Thoracic aorta (tissue), 2 donors: ENCODE data around the gene SYP. TPM values are rescaled to one million over a fixed set of nuclear protein-coding genes. Genes with fewer than 3 reads are reported as not detected.
"Not testable (repeated sequence)": the region's sequence is repeated elsewhere in the genome, so short reads cannot be mapped to it uniquely, and the experiment has no call there.

ENCODE experiments used
- ATAC-seq: fragments of 150-250 bp; one replicate; pipeline ENCODE4 v1.8.0; 2017; ENCODE audit warnings: low read depth; ENCODE audit not compliant: insufficient number of reproducible peaks, low FRiP score
- DNase-seq: peaks from one replicate; pipeline ENCODE4 v3.0.0-alpha.2; 2020; ENCODE audit warnings: low spot score
- H3K27ac ChIP-seq, 2 donors: fragments of 200-600 bp; sonication (generic); 1 replicate in 1 of 2; 2 replicates in 1 of 2; pipeline ENCODE4 v1.5.1; 2016; ENCODE audit warnings: mild to moderate bottlenecking in 2 of 2, moderate library complexity in 2 of 2
- H3K27me3 ChIP-seq: fragments of 200-600 bp; sonication (generic); replicated peaks from 2 replicates; pipeline ENCODE4 v1.6.0; 2016; ENCODE audit warnings: mild to moderate bottlenecking; ENCODE audit not compliant: insufficient read depth
- H3K36me3 ChIP-seq: fragments of 200-600 bp; sonication (generic); one replicate; pipeline ENCODE4 v1.5.1; 2016
- H3K4me1 ChIP-seq, 2 donors: fragments of 200-600 bp; sonication (generic); 1 replicate in 1 of 2; 2 replicates in 1 of 2; pipeline versions ENCODE4 v1.5.1 to v1.6.0; 2016; ENCODE audit warnings: low read depth in 2 of 2, mild to moderate bottlenecking in 1 of 2; ENCODE audit not compliant: control insufficient read depth in 1 of 2
- H3K4me3 ChIP-seq: fragments of 200-600 bp; sonication (generic); 2 replicates; pipeline ENCODE4 v1.5.1; 2016; ENCODE audit warnings: mild to moderate bottlenecking
- H3K9me3 ChIP-seq: fragments of 200-600 bp; sonication (generic); 2 replicates; pipeline ENCODE4 v1.5.1; 2016
- total RNA-seq, 2 donors: library from RNA; depleted of rRNA; stranded (reverse); fragments of >200 nt; gene quantifications; one replicate each; pipeline versions ENCODE4 v1.1.0 to v1.2.3, GENCODE V29; 2016
- TF ChIP-seq, protein P1 (sequence below): fragments of 200-600 bp; sonication (generic); IDR thresholded peaks from one replicate; pipeline ENCODE4 v1.5.1; 2019; ENCODE audit warnings: antibody characterized with exemption

Gene SYP
- total RNA-seq, 2 donors from 2014 or later, result 3.2 to 6.9 TPM

DNA sequence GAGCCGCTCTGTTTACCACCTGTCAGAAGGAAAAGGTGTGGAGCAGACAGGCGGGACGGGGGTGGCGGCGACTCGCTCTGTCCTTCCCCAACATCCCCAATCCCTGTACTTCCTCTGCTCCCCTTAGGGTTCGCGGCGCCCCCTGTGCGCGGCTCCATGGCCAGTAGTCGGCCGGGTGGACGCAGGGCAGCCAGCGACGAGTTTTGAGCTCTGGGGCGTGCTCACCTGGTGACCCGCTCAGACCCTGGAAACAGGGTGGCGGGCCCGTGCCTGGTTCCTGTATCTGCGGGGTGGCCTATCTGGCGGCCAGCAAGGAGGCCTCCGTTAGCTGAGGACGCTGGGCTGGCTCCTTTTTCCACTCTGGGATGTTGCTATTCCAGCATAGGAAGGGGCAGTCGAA, 42.8 kb downstream of the SYP start:
- DNase-seq (no peak), ATAC-seq (no peak)
- TF ChIP-seq, protein P1, sequence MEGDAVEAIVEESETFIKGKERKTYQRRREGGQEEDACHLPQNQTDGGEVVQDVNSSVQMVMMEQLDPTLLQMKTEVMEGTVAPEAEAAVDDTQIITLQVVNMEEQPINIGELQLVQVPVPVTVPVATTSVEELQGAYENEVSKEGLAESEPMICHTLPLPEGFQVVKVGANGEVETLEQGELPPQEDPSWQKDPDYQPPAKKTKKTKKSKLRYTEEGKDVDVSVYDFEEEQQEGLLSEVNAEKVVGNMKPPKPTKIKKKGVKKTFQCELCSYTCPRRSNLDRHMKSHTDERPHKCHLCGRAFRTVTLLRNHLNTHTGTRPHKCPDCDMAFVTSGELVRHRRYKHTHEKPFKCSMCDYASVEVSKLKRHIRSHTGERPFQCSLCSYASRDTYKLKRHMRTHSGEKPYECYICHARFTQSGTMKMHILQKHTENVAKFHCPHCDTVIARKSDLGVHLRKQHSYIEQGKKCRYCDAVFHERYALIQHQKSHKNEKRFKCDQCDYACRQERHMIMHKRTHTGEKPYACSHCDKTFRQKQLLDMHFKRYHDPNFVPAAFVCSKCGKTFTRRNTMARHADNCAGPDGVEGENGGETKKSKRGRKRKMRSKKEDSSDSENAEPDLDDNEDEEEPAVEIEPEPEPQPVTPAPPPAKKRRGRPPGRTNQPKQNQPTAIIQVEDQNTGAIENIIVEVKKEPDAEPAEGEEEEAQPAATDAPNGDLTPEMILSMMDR, result no peak
- H3K36me3 ChIP-seq, result no peaks in the 10 kb centered on the region
- H3K4me1 ChIP-seq, result no peaks in the 10 kb centered on the region
- H3K9me3 ChIP-seq, result no peaks in the 10 kb centered on the region
- no peak overlapping the region for H3K27ac ChIP-seq
- no peak overlapping the region for H3K4me3 ChIP-seq
- H3K27me3 ChIP-seq, result no peaks in the 10 kb centered on the region

DNA sequence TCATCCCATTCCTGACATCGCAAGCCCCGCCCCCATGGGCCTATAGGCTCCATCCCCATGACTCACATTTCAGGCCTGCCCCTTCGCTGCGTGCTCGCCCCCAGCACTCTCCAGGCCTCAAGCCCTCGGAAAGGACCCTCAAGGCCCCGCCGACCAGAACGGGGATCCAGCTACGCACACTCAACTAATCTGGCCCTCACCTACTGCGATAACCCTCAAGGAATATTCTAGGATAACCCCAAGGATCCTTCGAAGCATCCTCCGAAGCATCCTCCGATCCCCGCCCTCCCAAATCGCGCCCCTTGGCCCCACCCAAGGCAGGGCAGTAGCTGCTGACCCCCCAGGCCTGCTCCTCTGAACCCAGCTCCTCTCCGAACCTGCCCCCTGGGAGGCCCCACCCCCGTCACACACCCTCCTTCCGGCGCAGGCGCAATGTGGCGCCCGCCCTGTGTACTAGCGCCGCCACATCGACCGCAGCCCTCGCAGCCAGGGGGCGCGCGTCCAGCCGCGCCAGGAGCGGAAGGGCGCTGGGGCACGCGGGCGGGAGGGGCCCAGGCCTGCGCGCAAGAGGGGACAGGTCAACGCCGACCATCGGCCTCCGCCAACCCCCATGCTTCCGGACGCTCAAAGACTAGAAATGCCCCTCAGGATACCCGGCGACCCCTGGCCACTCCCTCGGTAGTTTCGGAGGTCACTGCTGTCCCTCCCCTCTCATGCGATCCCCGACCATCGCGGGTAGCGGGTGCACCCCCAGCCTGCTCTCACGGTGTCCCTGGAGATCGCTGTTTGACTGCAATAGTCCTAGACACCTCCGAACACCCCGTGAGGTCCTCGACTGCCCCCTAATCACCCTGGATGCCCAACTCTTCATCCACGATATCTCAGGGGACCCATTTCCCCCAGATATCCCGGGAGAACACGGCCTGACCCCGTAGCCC, 43.8 kb downstream of the SYP start:
- Histone ChIP-seq H3K27ac (peak overlapping the region; percentile 92 to 94), H3K9me3 (no peaks in the 10 kb centered on the region), H3K27me3 (no peaks in the 10 kb centered on the region), H3K4me1 (no peaks in the 10 kb centered on the region), H3K4me3 (peak overlapping the region; percentile 78), H3K36me3 (no peaks in the 10 kb centered on the region)
- ATAC-seq, result peak; percentile 85
- peak; percentile 68 for DNase-seq
- TF ChIP-seq, protein P1, result peak; percentile 64

DNA sequence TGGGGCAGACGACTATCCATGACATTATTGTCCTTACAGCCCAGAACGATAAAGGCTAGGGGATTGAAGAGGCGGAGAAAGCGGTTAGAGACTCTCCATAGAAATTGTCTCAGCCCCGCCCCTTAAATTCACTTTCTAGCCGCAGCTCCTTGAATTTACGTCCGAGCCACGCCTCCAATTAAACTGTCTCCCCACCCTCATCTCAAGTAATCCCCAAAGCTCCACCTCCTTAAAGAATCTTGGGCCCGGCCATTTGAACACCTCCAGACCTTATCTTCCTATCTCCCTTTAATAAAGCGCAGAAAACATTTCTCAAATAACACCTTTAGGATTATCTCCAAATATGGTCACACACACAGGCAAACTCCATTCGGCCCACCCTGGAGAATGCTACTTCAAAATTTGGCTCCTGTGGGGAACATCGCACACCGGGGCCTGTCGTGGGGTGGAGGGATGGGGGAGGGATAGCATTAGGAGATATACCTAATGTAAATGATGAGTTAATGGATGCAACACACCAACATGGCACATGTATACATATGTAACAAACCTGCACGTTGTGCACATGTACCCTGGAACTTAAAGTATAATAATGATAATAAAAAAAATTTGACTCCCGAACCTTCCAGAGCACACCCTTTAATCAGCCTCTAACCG, 44.6 kb downstream of the SYP start:
- Histone ChIP-seq H3K4me1 (no peaks in the 10 kb centered on the region), H3K27me3 (no peaks in the 10 kb centered on the region), H3K4me3 (peak overlapping the region; percentile 78), H3K9me3 (no peaks in the 10 kb centered on the region), H3K36me3 (no peaks in the 10 kb centered on the region), H3K27ac (peak overlapping the region; percentile 92 to 94)
- ATAC-seq, result peak; percentile 54
- TF ChIP-seq, protein P1, result no peak
- no peak for DNase-seq

DNA sequence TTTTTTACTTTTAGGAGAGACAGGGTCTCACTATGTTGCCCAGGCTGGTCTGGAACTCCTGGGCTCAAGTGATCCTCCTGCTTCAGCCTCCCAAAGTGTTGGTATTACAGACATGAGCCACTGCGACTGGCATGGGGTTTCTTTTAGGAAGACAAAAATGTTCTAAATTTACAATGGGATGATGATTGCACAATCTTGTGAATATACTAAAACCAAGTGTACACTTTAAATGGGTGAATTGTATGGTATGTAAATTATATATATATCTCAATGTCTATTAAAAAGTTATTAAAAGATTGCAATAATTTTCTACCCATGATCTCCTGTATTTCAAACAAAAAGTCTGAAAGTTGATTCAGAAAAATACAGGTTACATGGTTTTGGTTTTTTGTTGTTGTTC, 46.5 kb downstream of the SYP start:
- ATAC-seq (no peak), DNase-seq (no peak)
- H3K9me3 ChIP-seq, result no peaks in the 10 kb centered on the region
- no peaks in the 10 kb centered on the region for H3K27me3 ChIP-seq
- H3K27ac ChIP-seq, result no peak overlapping the region
- TF ChIP-seq, protein P1, result no peak
- no peaks in the 10 kb centered on the region for H3K36me3 ChIP-seq
- H3K4me1 ChIP-seq, result no peaks in the 10 kb centered on the region
- H3K4me3 ChIP-seq, result no peak overlapping the region

DNA sequence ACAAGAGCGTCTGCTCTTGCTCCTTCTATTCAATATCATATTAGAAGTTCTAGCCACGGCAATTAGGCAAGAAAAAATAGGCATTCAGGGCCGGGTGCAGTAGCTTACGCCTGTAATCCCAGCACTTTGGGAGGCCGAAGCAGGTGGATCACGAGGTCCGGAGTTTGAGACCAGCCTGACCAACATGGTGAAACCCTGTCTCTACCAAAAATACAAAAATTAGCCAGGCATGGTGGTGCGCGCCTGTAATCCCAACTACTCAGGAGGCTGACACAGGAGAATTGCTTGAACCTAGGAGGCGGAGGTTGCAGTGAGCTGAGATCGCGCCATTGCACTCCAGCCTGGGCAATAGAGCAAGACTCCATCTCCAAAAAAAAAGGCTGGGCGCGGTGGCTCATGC, 50.7 kb downstream of the SYP start:
- H3K4me1 ChIP-seq, DNase-seq, H3K27me3 ChIP-seq, H3K36me3 ChIP-seq, ATAC-seq, H3K9me3 ChIP-seq, H3K27ac ChIP-seq, H3K4me3 ChIP-seq: not testable (repeated sequence)

DNA sequence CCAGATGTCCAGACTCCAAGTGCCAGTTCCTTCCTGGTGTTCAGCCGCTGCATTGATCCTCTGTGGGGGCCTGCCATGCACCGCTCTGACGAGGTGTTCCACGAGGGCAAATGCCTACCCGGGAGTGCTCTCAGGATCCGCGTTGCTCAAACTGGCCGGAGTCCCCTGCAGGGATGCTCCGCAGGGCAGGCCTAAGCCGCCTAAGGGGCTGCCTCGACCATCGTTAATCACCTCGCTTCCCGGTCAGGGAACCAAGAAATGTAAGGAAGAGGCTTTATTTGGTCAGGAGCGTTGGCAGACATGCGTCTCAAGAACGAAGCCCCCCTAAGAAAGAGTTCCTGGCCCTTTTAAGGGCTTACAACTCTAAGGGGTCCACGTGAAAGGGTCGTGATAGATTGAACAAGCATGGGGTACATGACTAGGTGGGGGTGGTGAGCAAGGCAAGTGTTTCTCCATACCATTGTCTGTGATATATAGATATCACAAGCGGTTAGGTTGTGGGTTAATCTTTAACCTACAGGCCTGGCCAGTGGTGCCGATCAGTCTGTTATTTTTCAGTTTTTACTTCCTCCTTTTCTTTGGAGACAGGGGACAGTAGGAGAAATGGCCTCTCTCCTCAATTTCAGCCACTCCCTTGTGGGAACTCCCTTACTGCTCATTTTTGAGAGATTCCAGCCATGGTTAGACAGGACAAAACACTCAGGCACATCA, 51.4 kb downstream of the SYP start:
- H3K36me3 ChIP-seq, result not testable (repeated sequence)

More for the DNA sequence above, 51.4 kb downstream of the SYP start:
- not testable (repeated sequence) for H3K9me3 ChIP-seq, H3K27ac ChIP-seq, H3K4me1 ChIP-seq, ATAC-seq, DNase-seq, H3K27me3 ChIP-seq, H3K4me3 ChIP-seq
